Epidermal melanocyte (primary cell): ENCODE data around the gene COL4A6.
"Not testable (repeated sequence)": the region's sequence is repeated elsewhere in the genome, so short reads cannot be mapped to it uniquely, and the experiment has no call there.

Experiments
- DNase-seq: peaks from one replicate; pipeline ENCODE4 v3.0.0; 2011; ENCODE audit warnings: low spot score; ENCODE audit not compliant: insufficient read length

The COL4A6 gene

DNA sequence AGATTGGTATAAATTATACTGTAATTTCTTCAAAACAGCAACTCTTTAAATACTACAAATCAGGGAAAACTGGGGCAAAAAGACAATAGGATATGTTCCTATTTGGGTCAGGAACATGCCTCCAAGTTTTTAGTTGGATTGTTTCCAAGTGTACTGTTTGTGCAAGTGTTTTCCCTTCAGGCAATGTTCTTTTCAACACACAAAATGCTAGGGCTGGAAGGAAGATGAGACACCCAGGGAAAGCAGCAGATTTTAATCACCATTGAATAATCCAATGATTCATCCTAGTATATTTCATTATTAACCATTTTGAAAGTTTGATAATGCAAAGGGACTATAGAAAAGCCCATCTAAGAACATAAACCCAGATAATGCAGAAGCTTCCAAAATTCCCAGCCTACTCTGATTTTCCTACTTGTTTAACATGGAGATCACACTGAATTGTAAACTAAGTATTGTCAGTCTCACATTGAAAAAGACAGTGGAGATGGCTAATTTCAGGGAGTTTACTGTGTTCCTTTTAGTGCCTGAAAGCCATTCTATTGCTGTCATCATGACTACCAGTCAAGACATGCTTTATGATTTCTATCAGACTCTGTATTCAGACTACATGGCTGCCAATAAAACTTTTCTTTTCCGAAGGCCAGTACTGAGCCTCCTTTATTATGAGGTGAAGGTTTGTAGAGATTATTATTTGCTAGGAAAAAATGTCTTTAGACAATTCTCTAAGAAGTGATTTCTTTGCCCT lies 38.6 kb downstream of the COL4A6 start:
- DNase-seq: no peak

DNA sequence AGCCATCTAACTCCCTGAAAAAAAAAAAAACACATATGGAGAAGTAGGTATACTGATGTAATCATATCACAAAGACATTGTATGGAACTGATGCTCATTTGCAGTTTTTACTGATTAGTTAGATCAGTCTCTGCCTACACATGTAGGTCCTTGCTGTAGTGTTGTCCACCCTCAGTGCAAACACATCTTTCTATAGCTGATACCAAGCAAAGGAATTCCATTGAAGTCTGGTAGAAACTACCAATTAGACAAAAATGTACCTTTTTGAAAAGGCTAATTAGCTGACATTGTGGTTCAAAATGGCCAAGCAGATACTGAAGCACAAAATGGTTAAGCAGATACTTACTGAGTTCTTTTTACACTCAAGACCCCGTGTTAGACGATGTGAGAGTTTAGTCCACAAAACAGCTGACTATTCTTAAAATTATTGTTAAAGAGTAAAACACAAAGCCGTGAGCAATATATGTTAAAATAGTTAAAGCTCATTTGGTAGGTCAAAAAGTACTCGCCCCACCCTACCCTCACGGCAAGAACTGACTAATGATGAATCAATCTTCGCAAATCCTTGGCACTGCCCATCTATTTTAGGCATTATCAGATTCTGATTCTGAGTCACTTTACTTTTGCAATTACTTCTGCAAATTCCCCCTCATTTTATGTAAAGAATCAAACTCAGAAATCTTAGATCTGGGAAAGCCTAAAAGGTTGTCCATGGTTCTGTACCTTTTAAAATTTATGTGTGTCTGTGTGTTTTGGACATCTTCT lies 40.4 kb downstream of the COL4A6 start:
- no peak for DNase-seq

DNA sequence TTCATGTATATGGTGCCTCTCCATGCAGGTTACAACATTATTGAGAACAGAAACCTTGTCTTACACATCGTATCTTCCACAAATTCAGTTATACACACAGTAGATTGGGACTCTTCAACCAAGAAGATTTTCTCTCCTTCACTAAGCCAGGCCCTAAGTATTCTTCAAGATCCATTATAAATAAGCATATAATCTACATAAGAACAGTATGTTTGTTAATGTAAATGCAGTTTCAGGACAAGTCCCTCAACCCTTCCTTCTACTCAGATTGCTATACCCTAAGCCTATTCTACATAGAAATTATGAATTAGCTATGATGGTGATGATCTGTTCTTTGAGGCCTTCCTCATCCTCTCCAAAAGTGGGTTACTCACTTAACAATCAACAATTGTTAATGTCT lies 41.2 kb downstream of the COL4A6 start:
- no peak for DNase-seq

DNA sequence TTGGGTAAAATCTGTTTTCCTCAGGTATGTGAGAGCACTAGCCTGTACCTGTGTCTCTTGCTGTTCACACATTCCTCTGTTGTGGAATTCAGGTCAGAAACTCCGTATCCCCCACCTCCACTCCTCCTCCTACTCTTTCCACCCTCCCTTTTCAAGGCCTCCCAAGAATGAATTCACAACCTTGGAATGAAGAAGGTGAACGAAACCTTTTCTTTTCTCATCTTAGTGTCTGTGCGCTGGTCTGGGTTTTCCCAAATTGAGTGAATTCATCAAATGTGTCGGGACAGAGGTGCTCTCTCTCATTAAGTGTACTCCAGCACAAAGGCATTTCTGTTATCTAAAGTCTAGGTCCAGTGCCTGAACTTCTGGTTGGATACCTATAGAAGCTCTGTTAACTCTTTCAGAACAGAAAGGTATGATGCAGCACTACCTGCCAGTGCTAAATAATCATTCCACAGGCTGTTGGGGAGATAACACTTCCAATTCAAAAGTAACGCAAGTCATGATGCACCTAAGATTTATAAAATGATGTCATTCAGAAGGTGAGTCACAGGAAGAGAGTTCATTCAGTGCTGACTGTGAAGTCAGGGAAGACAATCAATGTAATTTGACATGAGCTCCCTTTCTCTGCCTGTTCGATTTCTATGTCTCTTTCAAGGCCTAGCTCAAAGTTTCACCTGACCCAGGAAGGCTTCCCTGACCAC lies 41.9 kb downstream of the COL4A6 start:
- DNase-seq: no peak

DNA sequence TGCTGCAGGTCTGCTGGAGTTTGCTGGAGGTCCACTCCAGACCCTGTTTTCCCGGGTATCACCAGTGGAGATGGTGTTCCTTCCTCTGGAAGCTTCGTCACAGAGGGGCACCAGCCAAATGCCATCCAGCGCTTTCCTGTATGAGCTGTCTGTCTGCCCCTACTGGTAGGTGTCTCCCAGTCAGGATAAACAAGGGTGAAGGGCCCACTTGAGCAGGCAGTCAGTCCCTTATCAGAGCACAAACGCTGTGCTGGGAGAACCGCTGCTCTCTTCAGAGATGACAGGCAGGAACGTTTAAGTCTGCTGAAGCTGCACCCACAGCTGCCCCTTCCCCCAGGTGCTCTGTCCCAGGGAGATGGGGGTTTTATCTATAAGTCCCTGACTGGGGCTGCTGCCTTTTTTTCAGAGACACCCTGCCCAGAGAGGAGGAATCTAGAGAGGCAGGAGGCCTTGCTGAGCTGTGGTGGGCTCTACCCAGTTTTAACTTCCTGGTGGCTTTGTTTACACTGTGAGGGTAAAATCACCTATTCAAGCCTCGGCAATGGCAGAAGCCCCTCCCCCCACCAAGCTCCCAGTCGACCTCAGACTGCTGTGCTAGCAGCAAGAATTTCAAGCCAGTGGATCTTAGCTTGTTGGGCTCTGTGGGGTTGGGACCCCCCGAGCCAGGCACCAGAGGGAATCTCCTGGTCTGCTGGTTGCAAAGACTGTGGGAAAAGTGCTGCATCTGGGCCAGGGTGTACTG lies 47.1 kb downstream of the COL4A6 start:
- not testable (repeated sequence) for DNase-seq

DNA sequence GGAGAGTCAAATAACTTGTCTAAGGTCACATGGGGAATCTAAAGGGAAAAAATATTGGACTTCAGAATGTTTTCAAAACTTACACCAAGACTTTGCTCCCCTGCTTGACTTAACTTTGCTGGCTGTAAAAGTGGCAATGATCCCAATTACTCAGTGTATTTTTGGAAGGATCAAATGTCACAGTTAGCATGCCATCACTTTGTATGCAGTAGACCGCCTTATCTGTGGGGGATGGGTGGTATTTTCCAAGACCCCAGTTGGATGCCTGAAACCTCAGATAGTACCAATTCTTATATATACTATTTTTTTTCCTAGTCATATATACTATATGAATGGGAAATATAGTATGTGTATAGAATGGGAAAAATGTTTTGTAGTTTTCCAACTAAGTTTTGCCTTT lies 53.4 kb downstream of the COL4A6 start:
- no peak for DNase-seq

DNA sequence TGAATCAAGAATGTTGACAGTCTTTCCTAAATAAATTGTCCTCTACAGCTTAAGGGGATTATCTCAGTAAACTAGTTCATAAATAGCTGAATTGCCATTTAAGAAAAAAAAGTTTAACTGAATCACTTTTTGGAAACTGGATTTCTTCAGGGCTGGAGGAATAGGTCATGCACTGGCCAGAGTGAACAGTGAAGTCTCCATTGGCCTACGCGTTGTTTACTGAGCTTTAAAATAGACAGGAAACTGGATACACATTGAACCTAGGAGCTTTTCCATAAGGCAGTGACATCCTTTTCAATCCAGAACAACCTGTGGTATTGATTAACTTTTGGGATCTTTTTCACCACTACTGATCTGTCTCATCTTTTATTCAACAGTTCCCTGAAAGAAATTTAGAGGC lies 58.0 kb downstream of the COL4A6 start:
- DNase-seq: no peak

DNA sequence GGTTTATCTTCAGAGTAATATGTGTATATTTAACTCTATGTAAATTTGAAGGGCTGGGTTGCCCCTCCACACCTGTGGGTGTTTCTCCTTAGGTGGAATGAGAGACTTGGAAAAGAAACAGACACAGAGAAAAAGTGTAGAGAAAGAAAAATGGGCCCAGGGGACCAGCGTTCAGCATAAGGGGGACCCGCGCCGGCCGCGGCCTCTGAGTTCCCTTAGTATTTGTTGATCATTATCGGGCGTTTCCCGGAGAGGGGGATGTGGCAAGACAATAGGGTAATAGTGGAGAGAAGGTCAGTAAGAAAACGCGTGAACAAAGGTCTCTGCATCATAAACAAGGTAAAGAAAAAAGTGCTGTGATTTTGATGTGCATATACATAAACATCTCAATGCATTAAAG lies 61.4 kb downstream of the COL4A6 start:
- not testable (repeated sequence) for DNase-seq

DNA sequence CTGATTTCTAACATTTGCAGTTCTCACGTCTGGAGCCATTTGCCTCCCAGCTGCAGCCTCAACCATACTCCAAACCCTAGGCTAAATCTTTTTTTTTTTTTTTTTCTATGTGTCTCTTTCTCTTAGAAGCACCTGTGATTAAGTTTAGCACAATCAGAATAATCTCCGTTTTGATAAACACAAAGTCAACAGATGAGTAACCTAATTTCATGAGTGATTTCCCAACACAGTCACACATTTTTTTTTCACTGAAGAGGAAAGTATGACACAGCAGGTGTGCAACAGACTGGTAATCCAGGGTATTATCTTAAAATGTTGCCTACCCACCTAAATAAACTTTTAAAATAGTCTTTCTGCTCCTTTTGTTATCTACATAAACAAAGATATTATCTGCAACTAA lies 62.6 kb downstream of the COL4A6 start:
- DNase-seq: not testable (repeated sequence)

DNA sequence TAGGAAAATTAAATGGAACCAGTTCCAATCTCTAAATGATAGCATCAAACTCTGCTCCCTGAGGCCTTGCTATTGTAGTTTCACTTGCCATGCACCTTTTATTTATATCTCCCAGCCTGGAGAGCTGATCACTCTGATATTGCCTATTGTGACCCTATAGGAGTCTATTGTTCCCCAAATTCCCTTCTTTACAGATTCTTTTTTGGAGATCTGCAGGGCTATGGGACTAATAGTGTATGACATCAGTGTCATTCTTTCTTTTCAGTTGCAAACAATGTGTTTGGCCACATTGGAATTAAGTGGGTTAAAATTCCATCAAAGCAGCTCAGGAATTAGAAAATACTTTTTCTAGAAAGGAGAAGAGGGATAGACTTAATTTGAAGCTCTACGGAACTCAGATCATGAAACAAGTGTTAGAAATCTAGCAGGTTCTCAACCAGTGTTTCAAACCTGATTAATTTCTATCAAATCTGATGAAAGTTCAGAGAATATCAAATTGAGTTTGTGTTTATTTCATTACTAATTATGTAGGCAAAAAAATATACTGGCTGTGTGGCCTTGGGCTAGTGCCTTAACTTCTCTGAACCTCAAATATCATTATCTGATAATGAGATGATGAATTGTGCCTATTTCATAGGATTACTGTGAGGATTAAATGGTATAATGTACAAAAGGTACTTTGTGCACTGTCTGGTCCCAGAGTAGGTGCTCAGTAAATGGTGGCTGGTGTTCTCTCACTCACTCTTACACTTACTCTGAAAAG lies 71.4 kb downstream of the COL4A6 start:
- no peak for DNase-seq

DNA sequence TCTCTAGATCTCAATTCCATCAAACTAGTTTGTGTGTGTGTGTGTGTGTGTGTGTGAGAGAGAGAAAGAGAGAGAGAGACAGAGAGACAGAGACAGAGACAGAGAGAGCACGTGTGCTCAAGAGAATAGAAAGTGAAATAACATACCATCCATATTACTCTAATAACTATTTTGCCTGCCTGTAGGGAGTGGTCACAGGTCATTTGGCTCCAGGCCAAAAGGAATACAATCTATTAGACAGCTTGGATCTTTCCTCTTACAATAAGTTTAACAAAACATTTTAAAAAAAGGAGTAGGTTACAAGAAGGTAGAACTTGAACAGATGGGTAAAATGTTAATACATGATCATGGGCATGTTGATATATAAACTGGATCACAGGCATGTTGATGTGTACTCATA lies 76.2 kb downstream of the COL4A6 start:
- DNase-seq: no peak

DNA sequence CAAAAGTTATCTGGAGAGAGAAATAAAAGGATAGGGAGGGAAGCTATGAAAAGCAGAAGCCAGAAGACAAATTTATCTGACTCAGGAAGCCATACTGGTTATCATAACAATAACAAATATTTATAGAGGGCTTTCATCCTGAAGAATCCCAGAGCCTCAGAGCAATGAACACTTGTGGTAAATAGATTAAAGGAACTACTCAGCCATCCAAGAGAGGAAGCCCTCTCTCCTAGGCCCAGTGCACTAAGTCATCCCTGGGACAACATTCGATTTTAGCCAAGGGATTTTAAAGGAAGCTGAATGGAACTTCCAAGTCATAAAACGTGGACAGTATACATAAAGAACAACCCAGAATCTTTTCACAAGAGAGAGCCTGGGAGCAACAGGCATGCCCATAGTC lies 76.9 kb downstream of the COL4A6 start:
- DNase-seq: no peak

DNA sequence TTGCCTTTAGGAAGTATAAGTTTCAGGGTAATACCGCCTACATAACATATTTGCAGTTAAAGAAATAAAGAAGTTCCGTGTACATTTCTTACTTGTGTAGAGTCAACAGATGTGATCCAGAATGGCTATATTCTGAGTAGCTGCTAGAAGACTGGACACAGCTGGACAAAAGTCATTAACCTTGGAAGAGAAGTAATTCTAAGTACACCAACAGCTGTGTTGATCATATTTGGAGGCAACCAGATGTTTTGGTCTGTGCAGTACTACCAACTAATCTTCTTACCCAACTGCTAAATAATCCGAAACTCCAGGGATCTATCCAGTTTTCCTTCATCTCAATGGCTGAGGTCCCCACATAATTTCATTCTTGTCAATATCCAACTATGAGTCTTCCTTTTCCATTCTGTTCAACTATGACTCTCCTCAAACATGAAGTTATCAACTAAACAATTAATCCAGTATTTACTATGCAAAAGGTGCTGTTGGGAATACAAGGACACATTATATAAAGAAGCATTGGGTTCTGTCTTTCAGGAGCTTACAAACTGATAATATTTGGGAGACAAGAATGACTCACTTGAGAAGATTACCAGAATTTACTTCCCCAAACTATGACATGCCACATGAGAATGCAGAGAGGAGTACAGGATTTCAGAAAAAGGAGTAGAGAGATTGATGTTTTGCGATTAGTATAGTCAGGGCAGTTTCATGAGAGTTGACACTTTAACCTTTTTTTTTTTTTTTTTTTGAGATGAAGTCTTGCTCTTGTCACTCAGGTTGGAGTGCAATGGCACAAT lies 78.2 kb downstream of the COL4A6 start:
- DNase-seq: no peak

DNA sequence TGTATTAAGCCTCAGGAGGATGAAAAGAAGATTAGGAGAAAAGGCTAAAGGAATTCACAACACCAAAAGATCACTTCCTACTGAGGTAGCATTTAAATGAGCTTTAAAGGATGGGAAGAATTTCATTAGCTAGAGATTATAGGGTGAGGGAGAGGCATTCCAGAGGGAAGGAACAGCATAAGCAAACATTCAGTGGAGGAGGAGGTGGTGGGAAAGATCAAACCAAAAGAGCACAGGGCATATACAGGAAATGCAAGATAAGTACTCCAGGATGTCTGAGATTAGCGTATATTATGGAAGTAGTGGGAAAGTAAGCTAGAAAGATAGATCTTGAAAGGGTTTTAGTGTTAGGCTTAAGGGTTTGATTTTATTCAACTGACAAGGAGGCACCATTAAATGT lies 84.8 kb downstream of the COL4A6 start:
- no peak for DNase-seq

DNA sequence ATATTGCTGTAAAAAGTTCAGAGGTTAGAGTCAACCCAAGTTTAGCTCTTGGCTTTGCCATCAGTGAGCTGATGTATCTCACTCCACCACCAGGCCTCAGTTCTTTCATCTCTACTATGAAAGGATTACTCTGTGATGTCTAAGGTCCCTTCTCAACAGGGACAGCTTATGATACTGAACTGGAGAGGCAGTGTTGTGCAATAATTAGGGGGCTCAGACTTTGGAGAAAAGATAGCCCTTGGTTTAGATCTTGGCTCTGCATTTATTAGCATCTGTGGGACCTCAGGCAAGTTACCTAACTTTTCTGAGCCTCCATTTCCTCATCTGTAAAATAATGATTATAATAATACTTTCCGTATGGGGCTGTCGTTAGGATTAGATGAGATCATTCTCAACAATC lies 89.0 kb downstream of the COL4A6 start:
- DNase-seq: no peak

DNA sequence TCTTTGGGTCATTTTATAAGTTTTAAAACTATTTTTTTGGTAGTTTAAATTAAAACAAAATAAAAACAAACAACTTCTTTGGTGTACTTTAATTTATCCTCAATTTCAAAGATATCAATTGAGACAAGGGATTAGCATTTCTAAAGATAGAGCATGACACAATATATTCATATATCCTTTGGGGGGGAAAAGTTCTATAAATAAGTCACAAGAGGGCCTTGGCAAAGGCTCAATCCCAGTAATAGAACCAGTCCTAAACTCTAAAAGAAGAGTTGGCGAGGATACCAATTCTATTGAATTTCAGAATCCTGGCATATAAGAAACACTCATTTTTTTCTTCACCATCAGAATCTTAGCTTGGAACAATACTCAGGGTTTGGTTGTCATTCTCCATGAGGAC lies 89.7 kb downstream of the COL4A6 start:
- DNase-seq: no peak

DNA sequence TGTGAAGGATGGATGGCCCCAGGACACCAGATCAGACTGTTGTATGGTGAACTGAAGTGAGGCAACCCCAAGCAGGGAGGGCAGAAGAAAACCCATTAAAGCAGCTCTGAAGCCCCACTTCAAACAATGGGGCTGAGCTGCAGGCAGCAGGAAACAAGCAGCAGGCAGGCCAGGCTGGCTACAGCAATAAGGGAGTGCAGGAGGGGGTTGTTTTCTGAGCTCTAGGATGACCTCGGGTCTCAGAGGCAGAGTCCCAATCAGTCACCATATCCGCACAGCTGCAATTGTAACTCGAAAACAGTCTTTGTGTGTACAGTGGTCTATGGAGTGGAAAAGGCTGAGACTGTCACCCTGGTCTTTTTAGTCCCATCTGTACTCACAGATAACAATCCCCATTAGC lies 90.4 kb downstream of the COL4A6 start:
- no peak for DNase-seq

DNA sequence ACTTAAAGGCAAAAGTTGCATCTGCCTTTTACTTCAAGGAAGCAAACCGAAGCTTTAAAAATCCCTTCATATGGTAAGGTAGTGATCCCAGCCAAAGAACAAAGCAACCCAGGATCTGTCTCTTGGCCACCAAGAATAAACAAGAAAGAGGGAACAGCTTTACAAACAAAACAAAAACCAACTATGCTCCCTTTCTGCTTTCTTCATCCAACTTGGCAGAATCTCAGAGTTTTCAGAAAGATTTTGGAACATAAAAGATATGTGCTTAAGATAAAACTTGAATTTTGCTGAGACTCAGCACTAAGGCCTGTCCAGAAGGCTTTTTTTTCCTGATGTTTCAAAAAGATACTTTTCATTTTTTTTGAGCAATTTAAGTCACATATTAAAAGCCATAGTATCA lies 94.0 kb downstream of the COL4A6 start:
- DNase-seq: no peak

DNA sequence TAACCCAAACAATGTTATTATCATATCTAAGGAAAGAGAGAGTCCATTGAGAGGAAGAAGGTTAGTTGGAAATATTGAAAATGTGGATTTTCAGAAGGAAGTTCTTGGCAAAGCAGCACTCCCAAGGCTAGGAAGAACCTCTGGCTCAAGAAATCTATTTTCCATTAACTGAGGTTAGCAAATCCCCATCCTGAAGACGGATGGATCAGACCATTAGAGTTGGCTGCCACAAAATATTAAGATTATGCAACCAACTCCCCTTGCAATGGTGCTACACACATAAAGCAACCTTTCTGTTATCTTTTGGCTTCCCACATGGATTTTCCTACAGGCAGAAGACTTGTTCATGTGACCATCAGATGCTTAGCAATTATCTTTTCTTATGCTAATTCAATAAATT lies 96.3 kb downstream of the COL4A6 start:
- DNase-seq: no peak

DNA sequence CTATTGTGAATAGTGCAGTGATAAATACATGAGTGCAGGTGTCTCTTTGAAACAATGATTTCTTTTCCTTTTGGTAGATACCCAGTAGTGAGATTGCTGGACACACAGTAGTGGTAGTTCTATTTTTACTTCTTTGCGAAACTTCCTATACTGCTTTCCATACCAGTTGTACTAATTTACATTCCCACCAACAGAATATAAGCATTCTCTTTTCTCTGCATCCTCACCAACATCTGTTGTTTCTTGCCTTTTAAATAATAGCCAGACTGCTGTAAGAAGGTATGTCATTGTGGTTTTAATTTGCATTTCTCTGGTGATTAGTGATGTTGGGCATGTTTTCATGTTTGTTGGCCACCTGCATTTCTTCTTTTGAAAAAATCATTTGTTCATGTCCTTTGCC lies 105.9 kb downstream of the COL4A6 start:
- DNase-seq: no peak
